Caki2 (cell line): Measurements from ENCODE around the gene TAB3. TPM values are rescaled to one million over a fixed set of nuclear protein-coding genes. Genes with fewer than 3 reads are reported as not detected.

ENCODE experiments used
- DNase-seq: peaks from one replicate; pipeline ENCODE4 v3.0.0-alpha.2; 2015; ENCODE audit warnings: low read depth
- in situ Hi-C: cut with HindIII; loops from 2 replicates; pipeline ENCODE4 v1.10.0; 2016; ENCODE audit warnings: low sequenced_read_pairs, low pct_unique_long_range_greater_than_20kb, mixed read lengths
- total RNA-seq: library from RNA; depleted of rRNA; stranded (reverse); fragments of >200 nt; shearing (Covaris generic); gene quantifications from 2 replicates; pipeline ENCODE4 v1.2.3, GENCODE V29; 2014; ENCODE audit warnings: low replicate concordance

The TAB3 gene
- total RNA-seq, 1 experiment from 2014 or later, result 5.9 TPM

GRCh38 chrX:30888526-30889146 lies 418 bp downstream of the TAB3 start:
- in situ Hi-C loops, result no loop called here
- DNase-seq, result peak; percentile 11

GRCh38 chrX:30887721-30888120 lies 1.3 kb downstream of the TAB3 start:
- in situ Hi-C loops, result no loop called here
- no peak for DNase-seq

GRCh38 chrX:30887288-30887687 lies 1.8 kb downstream of the TAB3 start:
- no peak for DNase-seq

GRCh38 chrX:30885136-30885535 lies 3.9 kb downstream of the TAB3 start:
- DNase-seq, result no peak
- in situ Hi-C loops, result no loop called here

More at GRCh38 chrX:30887288-30887687, 1.8 kb downstream of the TAB3 start:
- in situ Hi-C loops, result no loop called here

GRCh38 chrX:30883138-30883537 lies 5.9 kb downstream of the TAB3 start:
- DNase-seq, result no peak
- in situ Hi-C loops, result no loop called here

- no peak for DNase-seq
- in situ Hi-C loops, result no loop called here
Observed at GRCh38 chrX:30881797-30882196, 7.3 kb downstream of the TAB3 start.

- in situ Hi-C loops, result no loop called here
- no peak for DNase-seq
Observed at GRCh38 chrX:30881390-30881789, 7.7 kb downstream of the TAB3 start.

- in situ Hi-C loops, result no loop called here
- DNase-seq, result no peak
Observed at GRCh38 chrX:30880058-30880457, 9.0 kb downstream of the TAB3 start.

GRCh38 chrX:30876367-30876766 lies 12.7 kb downstream of the TAB3 start:
- peak; percentile 59 for DNase-seq
- in situ Hi-C loops, result no loop called here

- in situ Hi-C loops, result no loop called here
- peak; percentile 46 for DNase-seq
Observed at GRCh38 chrX:30875957-30876356, 13.1 kb downstream of the TAB3 start.

- no peak for DNase-seq
- in situ Hi-C loops, result no loop called here
Observed at GRCh38 chrX:30874851-30875250, 14.2 kb downstream of the TAB3 start.

GRCh38 chrX:30870572-30870971 lies 18.5 kb downstream of the TAB3 start:
- DNase-seq, result no peak
- in situ Hi-C loops, result no loop called here

- DNase-seq, result peak; percentile 6
Observed at GRCh38 chrX:30865612-30866011, 23.4 kb downstream of the TAB3 start.

GRCh38 chrX:30865015-30865414 lies 24.0 kb downstream of the TAB3 start:
- in situ Hi-C loops, result no loop called here
- peak; percentile 30 for DNase-seq

More at GRCh38 chrX:30865612-30866011, 23.4 kb downstream of the TAB3 start:
- in situ Hi-C loops, result no loop called here

- DNase-seq, result peak; percentile 8
- in situ Hi-C loops, result no loop called here
Observed at GRCh38 chrX:30864383-30864785, 24.7 kb downstream of the TAB3 start.

- DNase-seq, result no peak
- in situ Hi-C loops, result no loop called here
Observed at GRCh38 chrX:30863974-30864373, 25.1 kb downstream of the TAB3 start.

GRCh38 chrX:30858098-30858497 lies 31.0 kb downstream of the TAB3 start:
- DNase-seq, result no peak
- in situ Hi-C loops, result no loop called here

GRCh38 chrX:30851449-30851848 lies 37.6 kb downstream of the TAB3 start:
- no peak for DNase-seq
- in situ Hi-C loops, result no loop called here

GRCh38 chrX:30835373-30835772 lies 53.7 kb downstream of the TAB3 start:
- no peak for DNase-seq
- in situ Hi-C loops, result no loop called here

- no peak for DNase-seq
- in situ Hi-C loops, result no loop called here
Observed at GRCh38 chrX:30833896-30834295, 55.2 kb downstream of the TAB3 start.
